IPS DF 19.7 (cell line): ENCODE measurements around the gene MVK.
"Not testable (repeated sequence)": the region's sequence is repeated elsewhere in the genome, so short reads cannot be mapped to it uniquely, and the experiment has no call there.

Source experiments
- DNase-seq: peaks from one replicate; pipeline ENCODE4 v3.0.0-alpha.2; 2013; ENCODE audit warnings: low read depth, low spot score

The MVK gene

GRCh38 chr12:109589691-109590245 lies 16.2 kb downstream of the MVK start:
- no peak for DNase-seq

DNA sequence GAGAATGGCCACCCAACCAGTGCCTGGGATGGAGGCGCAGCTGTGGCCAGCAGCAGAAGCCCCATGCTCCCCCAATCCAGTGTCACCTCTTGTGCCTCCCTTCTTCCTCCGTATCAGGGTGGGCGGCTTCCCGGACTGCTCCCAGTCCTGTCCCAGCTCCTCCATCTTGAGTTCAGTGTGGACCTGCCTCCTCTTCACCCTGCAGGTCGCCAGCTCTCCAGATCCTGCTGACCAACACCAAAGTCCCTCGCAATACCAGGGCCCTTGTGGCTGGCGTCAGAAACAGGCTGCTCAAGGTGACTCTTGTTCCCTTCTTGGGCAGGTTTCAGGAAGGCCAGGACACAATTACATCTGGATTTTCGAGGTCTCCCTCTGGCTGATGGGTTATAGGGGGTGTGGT lies 17.0 kb downstream of the MVK start:
- DNase-seq: no peak

DNA sequence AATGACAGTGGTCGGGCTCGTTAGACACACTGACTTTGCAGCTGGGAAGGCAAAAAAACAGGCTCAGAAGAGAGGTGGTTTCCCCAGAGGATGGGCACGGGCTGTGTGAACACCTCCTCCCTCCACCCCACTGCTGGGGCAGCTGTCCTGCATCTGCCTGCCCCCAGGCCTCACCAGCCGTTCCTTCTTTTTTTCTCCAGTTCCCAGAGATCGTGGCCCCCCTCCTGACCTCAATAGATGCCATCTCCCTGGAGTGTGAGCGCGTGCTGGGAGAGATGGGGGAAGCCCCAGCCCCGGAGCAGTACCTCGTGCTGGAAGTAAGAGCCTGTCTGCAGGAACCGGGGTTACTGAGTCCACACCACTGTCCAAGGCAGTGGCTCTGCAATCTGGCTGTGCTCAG lies 17.4 kb downstream of the MVK start:
- DNase-seq: no peak

DNA sequence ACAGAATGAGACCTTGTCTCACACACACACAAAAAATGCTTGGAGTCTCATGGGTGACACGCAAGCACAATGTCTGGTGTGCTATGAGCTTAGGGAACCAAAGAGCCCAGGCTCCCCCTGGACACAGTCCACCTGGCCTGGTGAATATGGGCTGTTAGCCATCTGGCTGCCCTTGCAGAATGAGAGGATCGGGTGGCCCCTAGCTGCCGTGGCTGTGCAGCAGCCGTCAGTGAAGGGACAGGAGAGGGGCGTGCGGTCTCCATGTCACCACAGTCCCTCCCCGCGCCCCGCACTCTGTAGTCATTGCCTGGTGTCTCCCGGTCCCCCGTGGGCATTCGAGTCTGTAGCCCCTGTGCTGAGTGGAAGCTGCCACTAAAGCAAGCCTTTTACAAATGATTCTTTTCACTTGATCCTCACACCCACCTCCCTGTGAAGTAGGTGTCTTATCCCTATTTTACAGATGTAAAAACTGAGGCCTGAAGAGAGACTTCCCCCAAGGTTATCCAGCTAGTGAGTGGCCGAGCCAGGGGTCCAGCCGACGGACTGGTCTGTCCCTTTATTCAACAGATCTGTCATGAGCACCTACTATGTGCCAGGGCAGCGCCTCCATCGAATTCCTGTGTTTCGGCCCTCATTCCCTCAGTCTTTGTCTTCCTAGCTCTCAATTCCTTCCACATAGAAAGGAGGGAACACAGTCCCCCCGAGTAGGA lies 18.8 kb downstream of the MVK start:
- no peak for DNase-seq

GRCh38 chr12:109592905-109593272 lies 19.3 kb downstream of the MVK start:
- no peak for DNase-seq

GRCh38 chr12:109594556-109595317 lies 21.1 kb downstream of the MVK start:
- DNase-seq: no peak

DNA sequence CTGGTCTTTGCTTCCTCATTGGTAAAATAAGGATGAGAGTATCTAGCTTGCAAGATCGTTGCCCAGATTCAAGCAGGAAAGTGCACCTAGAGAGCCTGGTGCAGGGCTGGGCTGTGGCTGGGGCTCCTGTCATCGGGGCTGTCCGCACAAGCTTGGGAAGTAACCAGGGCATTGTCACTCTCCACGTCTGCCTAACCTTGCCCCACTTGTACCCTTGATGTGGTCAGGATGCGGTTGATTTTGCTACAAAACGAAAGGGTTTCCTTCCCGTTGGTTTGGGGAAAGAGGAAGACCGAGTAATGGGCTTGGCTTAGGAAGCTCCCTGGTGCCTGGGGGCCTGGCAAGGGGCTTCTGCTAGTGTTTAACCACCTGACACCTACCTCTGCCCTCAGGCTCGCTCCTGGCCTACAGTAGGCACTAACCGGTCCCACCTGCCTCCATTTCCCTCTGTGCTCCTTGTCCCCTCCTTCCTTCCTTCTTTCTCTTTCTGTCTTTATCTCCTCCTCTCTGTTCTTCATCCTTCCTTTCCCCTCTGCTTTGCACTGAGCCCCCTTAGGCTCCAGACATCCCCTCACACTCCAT lies 21.8 kb downstream of the MVK start:
- DNase-seq: no peak

GRCh38 chr12:109596418-109597244 lies 23.0 kb downstream of the MVK start:
- DNase-seq: no peak

GRCh38 chr12:109597414-109597794 lies 23.8 kb downstream of the MVK start:
- no peak for DNase-seq

- DNase-seq: peak; percentile 30
Observed at GRCh38 chr12:109597795-109598427, 24.3 kb downstream of the MVK start.

- DNase-seq: no peak
Observed at GRCh38 chr12:109598428-109598854, 24.8 kb downstream of the MVK start.

DNA sequence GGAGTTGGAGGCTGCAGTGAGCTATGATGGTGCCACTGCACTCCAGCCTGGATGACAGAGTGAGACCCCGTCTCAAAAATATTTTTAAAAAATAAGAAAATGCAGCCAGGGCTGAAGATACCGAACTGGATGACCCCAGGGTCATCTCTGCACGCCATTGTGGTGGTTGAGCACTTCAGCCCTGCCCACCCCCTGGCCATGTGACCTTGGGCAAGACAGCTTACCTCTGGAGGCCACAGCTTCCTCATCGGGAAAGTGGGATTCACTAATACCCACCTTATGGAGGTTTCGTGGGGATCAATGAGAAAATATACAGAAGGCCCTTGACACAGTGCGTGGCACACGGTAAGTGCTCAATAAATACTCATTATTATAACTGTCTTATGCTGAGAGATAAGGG lies 25.5 kb downstream of the MVK start:
- DNase-seq: no peak

DNA sequence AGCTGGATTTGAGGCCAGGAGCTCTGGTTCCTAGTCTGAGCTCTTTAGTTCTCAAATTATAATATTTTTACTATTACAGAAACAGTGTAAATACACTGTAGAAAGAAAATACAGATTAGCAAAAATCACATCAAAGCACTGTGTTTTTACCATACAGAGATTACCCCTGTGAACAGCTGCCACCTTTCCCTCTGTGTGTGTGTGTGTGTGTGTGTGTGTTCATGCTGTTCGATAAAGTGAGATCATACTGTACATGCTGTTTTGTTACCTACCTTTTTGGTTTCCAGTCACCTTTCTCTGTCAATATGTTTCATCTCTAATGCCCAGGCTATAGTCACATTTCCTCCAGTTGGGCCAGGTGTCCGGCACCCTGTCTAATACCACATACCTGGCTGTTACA lies 26.9 kb downstream of the MVK start:
- DNase-seq: no peak

DNA sequence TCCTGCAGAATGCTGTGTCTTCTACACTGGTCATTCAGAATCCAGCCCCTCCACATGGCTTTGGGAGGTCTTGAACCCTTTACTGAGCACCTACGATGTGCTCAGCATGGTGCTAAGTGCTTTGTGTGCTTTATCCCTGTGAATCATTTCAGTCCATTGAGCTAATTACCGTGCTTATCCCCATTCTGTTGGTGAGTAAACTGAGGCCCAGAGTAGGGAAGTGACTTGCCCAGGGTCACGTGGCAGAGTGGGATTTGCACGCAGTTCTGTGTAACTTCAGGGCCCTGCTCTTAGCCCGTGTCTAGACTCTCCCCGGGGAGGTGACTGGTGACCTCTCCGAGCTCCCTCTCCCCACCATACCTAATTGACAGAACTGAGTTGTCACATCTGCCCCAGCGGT lies 27.4 kb downstream of the MVK start:
- DNase-seq: no peak

DNA sequence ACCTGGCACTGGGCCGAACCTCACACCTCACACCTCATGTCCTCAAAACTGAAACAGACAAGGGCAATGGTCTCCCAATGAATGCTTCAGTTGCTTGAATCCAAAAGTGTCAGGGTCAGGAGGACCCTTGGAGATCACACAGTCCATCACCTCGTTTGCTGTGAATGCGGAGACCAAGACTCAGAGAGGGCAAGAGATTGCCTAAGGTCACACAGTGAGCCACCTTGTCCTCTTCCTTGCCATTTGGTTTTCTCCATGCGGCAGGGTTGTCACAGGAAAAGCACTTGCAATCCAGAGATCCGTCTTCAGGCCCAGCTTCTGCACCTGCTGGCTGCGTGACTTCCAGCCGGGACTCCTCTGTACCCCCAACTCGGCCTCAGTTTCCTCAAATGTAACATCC lies 28.0 kb downstream of the MVK start:
- DNase-seq: no peak

DNA sequence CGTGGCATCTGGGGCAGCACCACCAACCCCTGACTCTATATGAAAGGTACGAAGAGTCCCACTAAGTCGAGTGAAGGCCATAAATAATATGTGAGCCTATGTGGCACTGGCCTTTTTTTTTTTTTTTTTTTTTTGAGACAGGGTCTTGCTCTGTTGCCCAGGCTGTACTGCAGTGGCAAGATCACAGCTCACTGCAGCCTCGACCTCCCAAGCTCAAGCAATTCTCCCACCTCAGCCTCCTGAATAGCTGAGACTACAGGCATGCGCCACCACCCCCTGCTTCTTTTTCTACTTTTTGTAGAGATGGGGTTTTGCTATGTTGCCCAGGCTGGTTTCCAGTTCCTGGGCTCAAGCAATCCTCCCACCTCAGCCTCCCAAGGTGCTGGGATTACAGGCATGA lies 28.5 kb downstream of the MVK start:
- not testable (repeated sequence) for DNase-seq

DNA sequence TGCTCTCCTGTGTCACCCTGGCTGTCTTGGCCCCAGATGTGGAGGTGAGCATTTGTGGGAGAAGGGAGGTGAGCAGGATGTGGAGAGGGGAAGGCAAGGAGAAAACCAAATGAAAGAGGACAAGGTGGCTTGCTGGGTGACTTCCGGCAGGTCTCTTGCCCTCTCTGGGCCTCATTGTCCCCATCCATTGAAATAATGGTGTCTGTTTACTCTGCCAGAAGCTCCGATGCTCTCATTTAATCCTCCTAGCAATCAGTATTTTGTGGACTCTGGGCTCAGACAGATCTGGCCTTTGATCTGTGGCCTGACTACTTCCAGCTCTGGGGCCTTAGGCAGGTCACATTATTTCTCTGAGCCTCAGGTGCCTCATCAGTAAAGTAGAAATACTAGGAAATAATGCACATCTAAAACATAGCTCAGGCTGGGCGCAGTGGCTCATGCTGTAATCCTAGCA lies 30.6 kb downstream of the MVK start:
- no peak for DNase-seq

DNA sequence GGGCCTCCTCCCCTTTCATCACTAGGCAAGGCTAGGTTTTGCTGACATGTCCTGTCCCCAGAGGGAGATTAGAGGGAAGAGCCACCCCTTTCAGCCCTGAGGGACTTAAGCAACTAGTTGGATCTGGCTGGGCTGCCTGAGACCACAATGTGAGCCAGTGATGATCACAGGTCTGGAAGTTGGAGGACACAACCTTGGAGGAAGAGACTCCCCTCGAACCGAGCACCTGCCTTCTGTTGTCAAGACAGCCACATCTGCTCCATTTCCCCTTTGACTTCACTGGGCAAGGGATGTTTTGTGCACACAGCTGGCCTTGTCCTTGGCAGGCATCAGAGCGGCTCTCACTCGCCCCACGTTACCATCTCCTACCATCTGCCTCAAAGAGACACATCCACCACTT lies 31.4 kb downstream of the MVK start:
- DNase-seq: no peak

DNA sequence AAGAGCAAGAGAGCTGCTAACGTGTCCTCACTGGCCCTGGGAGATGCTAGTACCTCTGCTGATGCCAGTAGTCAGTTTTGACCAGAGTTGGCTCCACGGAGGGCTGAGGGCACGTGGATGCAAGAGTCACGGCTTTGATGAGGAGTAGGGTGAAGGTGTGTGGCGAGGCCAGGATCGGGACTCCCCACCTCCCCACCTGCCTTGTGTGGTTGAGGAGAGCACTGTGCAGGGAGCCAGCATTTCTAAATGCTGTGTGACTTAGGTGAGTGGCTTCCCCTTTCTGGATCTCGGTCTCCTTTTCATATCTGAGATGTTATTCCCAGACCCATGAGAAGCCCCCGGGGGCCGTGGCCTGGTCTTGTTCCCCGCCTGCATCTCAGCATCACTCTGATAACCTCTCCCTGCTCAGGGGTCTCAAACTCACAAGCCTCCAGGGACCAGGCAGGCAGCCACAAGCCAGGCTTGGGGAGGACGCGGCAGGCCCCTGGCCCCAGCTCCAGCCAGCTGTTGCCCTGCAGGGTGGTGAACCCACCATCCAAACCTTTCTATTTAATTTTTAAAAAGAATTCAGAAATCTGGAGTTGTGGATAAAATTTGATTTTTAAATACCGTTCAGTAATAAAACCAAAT lies 32.1 kb downstream of the MVK start:
- no peak for DNase-seq

GRCh38 chr12:109606320-109607028 lies 32.9 kb downstream of the MVK start:
- DNase-seq: no peak
